Common myeloid progenitor, CD34-positive (primary cell): ENCODE data around the gene THBS2.

Experiments
- CTCF ChIA-PET: fragments of 350-600 bp; sonication (Branson Sonifier 250); formaldehyde crosslinking; loops from one replicate; lab custom pipeline; 2021; ENCODE audit warnings: antibody characterized with exemption; lab: Charles Lee
- POLR2A ChIA-PET: fragments of 350-600 bp; sonication (Branson Sonifier 250); formaldehyde crosslinking; loops from one replicate; lab custom pipeline; 2021; ENCODE audit warnings: antibody characterized with exemption; lab: Charles Lee
- DNase-seq, 3 donors: peaks; one replicate each; pipeline versions ENCODE4 v3.0.0 to v3.0.0-alpha.2; 2013
- H3K27ac ChIP-seq, 2 experiments: 1 replicate in 1 of 2; 2 replicates in 1 of 2; pipeline ENCODE4 v1.7.0; 2013; ENCODE audit warnings: inconsistent platforms in 2 of 2, low read length in 2 of 2, mild to moderate bottlenecking in 2 of 2, low read depth in 1 of 2, moderate library complexity in 1 of 2; ENCODE audit not compliant: severe bottlenecking in 2 of 2, insufficient read depth in 1 of 2, poor library complexity in 1 of 2
- H3K27me3 ChIP-seq, 5 experiments: replicated peaks in 2 of 5; 1 replicate in 3 of 5; 2 replicates in 2 of 5; pipeline versions ENCODE4 v1.6.1 to v1.7.0; 2013; ENCODE audit warnings: low read length in 4 of 5, mild to moderate bottlenecking in 2 of 5, moderate library complexity in 2 of 5, inconsistent platforms in 1 of 5; ENCODE audit not compliant: insufficient read depth in 5 of 5, control insufficient read depth in 4 of 5
- H3K36me3 ChIP-seq, 4 experiments: 1 replicate in 2 of 4; 2 replicates in 2 of 4; pipeline versions ENCODE4 v1.6.1 to v1.7.0; 2013; ENCODE audit warnings: low read length in 3 of 4, control low read depth in 1 of 4, mild to moderate bottlenecking in 1 of 4; ENCODE audit not compliant: control insufficient read depth in 4 of 4, insufficient read depth in 4 of 4
- H3K4me1 ChIP-seq, 4 experiments: 1 replicate in 3 of 4; 2 replicates in 1 of 4; pipeline versions ENCODE4 v1.6.1 to v1.7.1; 2013; ENCODE audit warnings: low read length in 3 of 4, mild to moderate bottlenecking in 3 of 4, control low read depth in 1 of 4, inconsistent platforms in 1 of 4, moderate library complexity in 1 of 4; ENCODE audit not compliant: control insufficient read depth in 4 of 4, insufficient read depth in 4 of 4; ENCODE audit errors: control extremely low read depth in 1 of 4
- H3K4me3 ChIP-seq, 7 experiments: 1 replicate in 4 of 7; 2 replicates in 3 of 7; pipeline versions ENCODE4 v1.5.1 to v1.7.0; 2013; ENCODE audit warnings: mild to moderate bottlenecking in 7 of 7, low read length in 6 of 7, moderate library complexity in 6 of 7, inconsistent platforms in 2 of 7, low read depth in 2 of 7, control low read depth in 1 of 7; ENCODE audit not compliant: insufficient read depth in 4 of 7, control insufficient read depth in 1 of 7; ENCODE audit errors: extremely low read depth in 1 of 7
- H3K9me3 ChIP-seq, 5 experiments: 1 replicate in 4 of 5; 2 replicates in 1 of 5; pipeline versions ENCODE4 v1.6.1 to v1.7.1; 2013; ENCODE audit warnings: low read length in 4 of 5, mild to moderate bottlenecking in 2 of 5, inconsistent platforms in 1 of 5, low read depth in 1 of 5, moderate library complexity in 1 of 5; ENCODE audit not compliant: control insufficient read depth in 4 of 5, insufficient read depth in 2 of 5; ENCODE audit errors: control extremely low read depth in 1 of 5
- WGBS: methylation state at CpG from one replicate; pipeline ENCODE4 v1.1.5; 2013; ENCODE audit not compliant: insufficient coverage; 5-methylcytosine and 5-hydroxymethylcytosine counted together

The THBS2 gene

GRCh38 chr6:169229615-169230321 lies 23.9 kb downstream of the THBS2 start:
- Histone ChIP-seq H3K4me3 (no peak overlapping the region), H3K4me1 (no peaks in the 10 kb centered on the region), H3K36me3 (no peaks in the 10 kb centered on the region), H3K9me3 (peaks cover 0 to 18% (median 9%) of the 10 kb centered on the region in 5 experiments), H3K27ac (no peak overlapping the region), H3K27me3 (no peaks in the 10 kb centered on the region)
- ChIA-PET CTCF (interaction anchor here (0.9 kb wide), 1 partner anchor 63 kb away, joined by 3 read pairs; no protein-coding TSS in a partner anchor), POLR2A (no interaction called here)
- no peak for DNase-seq
- WGBS: 62% methylated on average over 10 of the region's 13 CpGs

GRCh38 chr6:169227116-169227515 lies 26.5 kb downstream of the THBS2 start:
- no peak overlapping the region for H3K4me3 ChIP-seq
- H3K9me3 ChIP-seq: peaks cover 0 to 12% (median 2%) of the 10 kb centered on the region in 5 experiments
- no peaks in the 10 kb centered on the region for H3K4me1 ChIP-seq
- no peaks in the 10 kb centered on the region for H3K36me3 ChIP-seq
- POLR2A ChIA-PET: no interaction called here
- WGBS: 93% methylated on average over 10 of the region's 15 CpGs
- DNase-seq: no peak
- CTCF ChIA-PET: interaction anchor here (1.2 kb wide), 1 partner anchor 13 kb away, joined by 3 read pairs; no protein-coding TSS in a partner anchor
- no peaks in the 10 kb centered on the region for H3K27me3 ChIP-seq
- H3K27ac ChIP-seq: no peak overlapping the region

GRCh38 chr6:169225887-169226286 lies 27.8 kb downstream of the THBS2 start:
- Histone ChIP-seq H3K27ac (no peak overlapping the region), H3K4me3 (no peak overlapping the region), H3K36me3 (no peaks in the 10 kb centered on the region), H3K9me3 (peaks cover 0 to 16% (median 4%) of the 10 kb centered on the region in 5 experiments), H3K27me3 (no peaks in the 10 kb centered on the region), H3K4me1 (no peaks in the 10 kb centered on the region)
- no peak for DNase-seq
- 97% methylated on average over 10 of the region's 11 CpGs for WGBS
- POLR2A ChIA-PET: no interaction called here
- CTCF ChIA-PET: no interaction called here

GRCh38 chr6:169225131-169225576 lies 28.5 kb downstream of the THBS2 start:
- ChIA-PET POLR2A (no interaction called here), CTCF (no interaction called here)
- peaks cover 0 to 16% (median 4%) of the 10 kb centered on the region in 5 experiments for H3K9me3 ChIP-seq
- H3K27me3 ChIP-seq: no peaks in the 10 kb centered on the region
- no peak overlapping the region for H3K4me3 ChIP-seq
- DNase-seq: no peak
- no peak overlapping the region for H3K27ac ChIP-seq
- H3K36me3 ChIP-seq: no peaks in the 10 kb centered on the region
- WGBS: 97% methylated on average over 21 of the region's 23 CpGs
- no peaks in the 10 kb centered on the region for H3K4me1 ChIP-seq

GRCh38 chr6:169224716-169225115 lies 28.9 kb downstream of the THBS2 start:
- Histone ChIP-seq H3K36me3 (no peaks in the 10 kb centered on the region), H3K9me3 (peaks cover 0 to 16% (median 4%) of the 10 kb centered on the region in 5 experiments), H3K4me3 (no peak overlapping the region), H3K4me1 (no peaks in the 10 kb centered on the region), H3K27ac (no peak overlapping the region), H3K27me3 (no peaks in the 10 kb centered on the region)
- POLR2A ChIA-PET: no interaction called here
- CTCF ChIA-PET: no interaction called here
- WGBS: over 99% methylated on average over 7 of the region's 9 CpGs
- no peak for DNase-seq

- Histone ChIP-seq H3K9me3 (peaks cover 0 to 16% (median 4%) of the 10 kb centered on the region in 5 experiments), H3K27me3 (no peaks in the 10 kb centered on the region), H3K27ac (no peak overlapping the region), H3K4me3 (no peak overlapping the region), H3K4me1 (no peaks in the 10 kb centered on the region), H3K36me3 (no peaks in the 10 kb centered on the region)
- WGBS: 82% methylated on average over 9 of the region's 10 CpGs
- ChIA-PET POLR2A (no interaction called here), CTCF (no interaction called here)
- no peak for DNase-seq
Observed at GRCh38 chr6:169224185-169224695, 29.4 kb downstream of the THBS2 start.

- no peak overlapping the region for H3K4me3 ChIP-seq
- no peaks in the 10 kb centered on the region for H3K4me1 ChIP-seq
- H3K9me3 ChIP-seq: peaks cover 0 to 16% (median 4%) of the 10 kb centered on the region in 5 experiments
- ChIA-PET POLR2A (interaction anchor here (0.6 kb wide), 1 partner anchor 10 kb away, joined by 3 read pairs; no protein-coding TSS in a partner anchor), CTCF (no interaction called here)
- no peaks in the 10 kb centered on the region for H3K27me3 ChIP-seq
- WGBS: 98% methylated on average over 9 of the region's 9 CpGs
- H3K27ac ChIP-seq: no peak overlapping the region
- no peak for DNase-seq
- no peaks in the 10 kb centered on the region for H3K36me3 ChIP-seq
Observed at GRCh38 chr6:169223006-169223405, 30.6 kb downstream of the THBS2 start.
